ENCODE measurements around the gene DERL2. TPM values are rescaled to one million over a fixed set of nuclear protein-coding genes. Genes with fewer than 3 reads are reported as not detected.

DERL2 gene
- polyA plus RNA-seq (2013), result 49.5 TPM

DNA sequence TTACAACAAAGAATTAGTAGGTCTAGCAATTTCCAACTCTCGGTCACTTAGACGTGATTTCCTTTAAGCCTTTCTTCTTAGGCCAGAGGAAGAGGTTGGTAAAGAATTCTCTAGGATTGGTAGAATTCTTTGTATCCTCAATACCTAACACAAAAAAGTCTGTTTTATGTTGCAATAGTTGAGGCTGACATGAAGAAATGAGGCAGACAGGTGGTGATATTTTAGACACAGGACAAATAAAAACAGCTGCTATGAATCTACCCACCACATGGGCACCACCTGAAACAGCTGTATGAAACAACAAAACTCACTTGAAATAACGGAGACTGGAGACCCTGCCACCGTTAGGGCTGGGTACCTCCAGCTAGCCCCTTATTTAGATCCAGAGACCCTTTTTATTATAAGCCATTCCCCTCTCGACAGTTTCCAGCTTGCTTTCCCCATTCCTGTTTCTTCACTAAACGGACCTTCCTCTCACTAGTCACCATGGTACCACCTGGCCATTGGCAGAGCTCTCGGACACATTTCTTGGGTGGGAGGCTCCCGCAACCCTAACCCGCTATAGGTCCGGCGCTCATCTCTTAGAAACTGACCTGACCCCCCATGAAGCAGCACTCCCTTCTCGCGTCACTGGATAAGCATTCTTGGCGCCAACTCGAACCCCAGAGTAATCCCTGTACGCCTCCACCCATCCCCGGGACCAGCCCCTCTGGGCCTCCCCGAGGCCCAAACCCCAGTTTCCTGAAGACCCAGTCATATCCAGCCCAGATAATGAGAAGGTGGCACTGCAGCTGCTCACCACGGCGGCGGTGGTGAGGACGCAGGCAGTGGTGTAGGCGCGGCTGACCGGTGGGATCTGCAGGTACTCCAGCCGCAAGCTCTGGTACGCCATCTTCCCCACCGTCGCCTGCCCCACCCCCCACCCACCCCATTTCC is at the start of gene DERL2:
Gene DERL2, minus strand, starts transcription at position 909 of the 936 bp plus-strand sequence. Its CDS starts 17 bp downstream, at position 892.
- CTCF ChIA-PET, result interaction anchor here (1.1 to 1.5 kb wide), 4 partner anchors 10 to 98 kb away, joined by 3 to 5 read pairs (median 4); partner anchors contain the start of gene NLRP1
- DNase-seq, result peak in 1 of 3 donors; percentile 50
- Histone ChIP-seq H3K4me1 (ENCODE audit: control extremely low read depth in 1 of 4, control insufficient read depth in 4 of 4, insufficient read depth in 4 of 4, low read length in 3 of 4) (peaks cover 10 to 29% (median 20%) of the 10 kb centered on the region in 4 experiments), H3K27ac (ENCODE audit: insufficient read depth in 1 of 2, low read depth in 1 of 2, low read length in 2 of 2, poor library complexity in 1 of 2, severe bottlenecking in 2 of 2) (peak within 1 kb of the TSS; percentile 97 to 98), H3K36me3 (ENCODE audit: control insufficient read depth in 4 of 4, insufficient read depth in 4 of 4, low read length in 3 of 4) (peaks cover 19 to 49% (median 35%) of the 10 kb centered on the region in 4 experiments), H3K27me3 (replicated peaks in 2 of 5; ENCODE audit: control insufficient read depth in 4 of 5, insufficient read depth in 5 of 5, low read length in 4 of 5) (no peaks in the 10 kb centered on the region), H3K4me3 (ENCODE audit: control insufficient read depth in 1 of 7, extremely low read depth in 1 of 7, insufficient read depth in 4 of 7, low read depth in 2 of 7, low read length in 6 of 7) (peak within 1 kb of the TSS; percentile 58 to 99 (median 97)), H3K9me3 (ENCODE audit: control extremely low read depth in 1 of 5, control insufficient read depth in 4 of 5, insufficient read depth in 2 of 5, low read depth in 1 of 5, low read length in 4 of 5) (no peaks in the 10 kb centered on the region)
- under 1% methylated on average over 14 of the region's 29 CpGs for WGBS (ENCODE audit: insufficient coverage)
- POLR2A ChIA-PET, result interaction anchor here (1.1 to 2.7 kb wide), 6 partner anchors 14 to 98 kb away, joined by 3 to 17 read pairs (median 8); partner anchors contain the start of genes DHX33 and NLRP1

DNA sequence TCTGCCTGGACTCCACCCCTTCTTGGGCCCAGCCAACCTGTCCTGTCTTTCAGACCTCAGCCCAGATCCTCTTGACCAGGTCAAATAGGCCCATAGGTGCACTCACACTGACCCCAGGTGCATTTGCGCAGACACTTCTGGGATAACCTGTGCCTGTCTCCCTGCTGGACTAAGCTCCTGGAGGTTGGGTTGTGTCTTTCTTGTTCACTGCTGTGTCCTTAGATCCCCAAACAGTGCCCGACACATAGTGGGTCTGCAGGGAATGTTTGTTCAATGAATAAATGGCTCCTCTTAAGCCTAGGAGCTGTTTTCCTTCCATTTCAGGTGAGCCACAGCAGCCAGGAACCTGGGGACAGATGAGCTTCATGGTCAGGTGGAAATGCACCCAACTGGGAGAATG is 49.5 kb upstream of the DERL2 start:
- Histone ChIP-seq H3K36me3 (ENCODE audit: control insufficient read depth in 4 of 4, insufficient read depth in 4 of 4, low read length in 3 of 4) (peaks cover 6 to 60% (median 12%) of the 10 kb centered on the region in 4 experiments), H3K27ac (ENCODE audit: insufficient read depth in 1 of 2, low read depth in 1 of 2, low read length in 2 of 2, poor library complexity in 1 of 2, severe bottlenecking in 2 of 2) (no peak overlapping the region), H3K27me3 (replicated peaks in 2 of 5; ENCODE audit: control insufficient read depth in 4 of 5, insufficient read depth in 5 of 5, low read length in 4 of 5) (no peaks in the 10 kb centered on the region), H3K4me3 (ENCODE audit: control insufficient read depth in 1 of 7, extremely low read depth in 1 of 7, insufficient read depth in 4 of 7, low read depth in 2 of 7, low read length in 6 of 7) (no peak overlapping the region), H3K4me1 (ENCODE audit: control extremely low read depth in 1 of 4, control insufficient read depth in 4 of 4, insufficient read depth in 4 of 4, low read length in 3 of 4) (no peaks in the 10 kb centered on the region), H3K9me3 (ENCODE audit: control extremely low read depth in 1 of 5, control insufficient read depth in 4 of 5, insufficient read depth in 2 of 5, low read depth in 1 of 5, low read length in 4 of 5) (no peaks in the 10 kb centered on the region)
- ChIA-PET CTCF (interaction anchor here (1.0 kb wide), 1 partner anchor 9 kb away, joined by 3 read pairs; no protein-coding TSS in a partner anchor), POLR2A (no interaction called here)
- no peak for DNase-seq
- WGBS (ENCODE audit: insufficient coverage), result 100% methylated on average over 1 of the region's 2 CpGs

DNA sequence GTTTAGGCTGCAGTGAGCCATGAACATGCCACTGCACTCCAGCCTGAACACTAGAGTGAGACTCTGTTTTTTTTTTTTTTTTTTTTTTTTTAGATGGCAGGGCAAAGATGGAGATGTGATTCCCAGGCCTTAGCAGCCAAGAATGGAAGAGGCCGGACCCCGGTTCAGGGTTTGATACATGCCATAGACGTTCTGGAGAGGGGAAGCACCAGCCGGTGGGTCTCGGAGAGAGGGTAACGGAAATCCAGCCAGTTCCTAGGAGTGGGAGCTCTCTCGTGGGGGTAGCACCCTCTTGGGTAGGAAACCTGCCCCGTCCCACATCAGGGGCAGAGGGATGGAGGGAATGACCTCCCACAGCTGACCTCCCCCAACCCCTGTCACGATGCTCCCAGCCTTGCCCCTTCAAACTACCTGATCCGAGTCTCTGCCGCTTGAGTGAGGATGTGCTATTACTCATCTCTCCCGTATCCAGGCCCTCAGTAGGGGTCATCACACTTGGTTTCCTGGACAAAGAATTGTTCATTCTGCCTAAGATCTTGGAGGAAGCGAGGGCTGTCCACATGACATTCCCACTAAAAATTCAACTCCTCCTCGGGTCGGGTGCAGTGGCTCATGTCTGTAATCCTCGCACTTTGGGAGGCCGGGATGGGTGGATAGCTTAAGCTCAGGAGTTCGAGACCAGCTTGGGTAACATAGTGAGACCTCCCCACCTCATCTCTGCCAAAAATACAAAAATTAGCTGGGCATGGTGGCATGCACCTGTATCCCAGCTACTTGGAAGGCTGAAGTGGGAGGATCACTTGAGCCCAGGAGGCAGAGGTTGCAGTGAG is 47.7 kb upstream of the DERL2 start:
- Histone ChIP-seq H3K27me3 (replicated peaks in 2 of 5; ENCODE audit: control insufficient read depth in 4 of 5, insufficient read depth in 5 of 5, low read length in 4 of 5) (no peaks in the 10 kb centered on the region), H3K27ac (ENCODE audit: insufficient read depth in 1 of 2, low read depth in 1 of 2, low read length in 2 of 2, poor library complexity in 1 of 2, severe bottlenecking in 2 of 2) (no peak overlapping the region), H3K36me3 (ENCODE audit: control insufficient read depth in 4 of 4, insufficient read depth in 4 of 4, low read length in 3 of 4) (peaks cover 2 to 61% (median 15%) of the 10 kb centered on the region in 4 experiments), H3K4me3 (ENCODE audit: control insufficient read depth in 1 of 7, extremely low read depth in 1 of 7, insufficient read depth in 4 of 7, low read depth in 2 of 7, low read length in 6 of 7) (no peak overlapping the region), H3K4me1 (ENCODE audit: control extremely low read depth in 1 of 4, control insufficient read depth in 4 of 4, insufficient read depth in 4 of 4, low read length in 3 of 4) (no peaks in the 10 kb centered on the region), H3K9me3 (ENCODE audit: control extremely low read depth in 1 of 5, control insufficient read depth in 4 of 5, insufficient read depth in 2 of 5, low read depth in 1 of 5, low read length in 4 of 5) (no peaks in the 10 kb centered on the region)
- WGBS (ENCODE audit: insufficient coverage), result 89% methylated on average over 18 of the region's 18 CpGs
- CTCF ChIA-PET, result no interaction called here
- POLR2A ChIA-PET, result no interaction called here
- DNase-seq, result no peak

DNA sequence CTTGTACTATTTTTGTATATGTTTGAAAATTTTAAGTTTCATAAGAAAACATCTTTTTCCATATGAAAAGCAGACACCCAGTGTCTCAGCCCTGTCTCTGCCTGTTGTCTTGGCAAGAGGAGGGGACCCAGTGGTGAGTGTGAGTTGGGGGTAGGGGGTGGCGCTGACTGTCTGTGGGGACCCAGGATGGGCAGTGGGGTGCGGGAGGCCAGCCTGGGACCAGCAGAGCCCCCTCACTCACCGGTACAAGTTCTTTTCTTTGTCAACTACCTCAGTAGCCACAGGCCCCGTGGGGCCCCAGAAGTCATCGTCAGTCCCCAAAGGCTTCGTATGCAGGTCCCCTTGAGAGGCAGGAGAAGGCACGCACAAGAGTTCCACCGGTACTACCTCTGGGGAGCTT is 46.6 kb upstream of the DERL2 start:
- 93% methylated on average over 6 of the region's 8 CpGs for WGBS (ENCODE audit: insufficient coverage)
- POLR2A ChIA-PET, result no interaction called here
- no peaks in the 10 kb centered on the region for H3K9me3 ChIP-seq (ENCODE audit: control extremely low read depth in 1 of 5, control insufficient read depth in 4 of 5, insufficient read depth in 2 of 5, low read depth in 1 of 5, low read length in 4 of 5)

DNA sequence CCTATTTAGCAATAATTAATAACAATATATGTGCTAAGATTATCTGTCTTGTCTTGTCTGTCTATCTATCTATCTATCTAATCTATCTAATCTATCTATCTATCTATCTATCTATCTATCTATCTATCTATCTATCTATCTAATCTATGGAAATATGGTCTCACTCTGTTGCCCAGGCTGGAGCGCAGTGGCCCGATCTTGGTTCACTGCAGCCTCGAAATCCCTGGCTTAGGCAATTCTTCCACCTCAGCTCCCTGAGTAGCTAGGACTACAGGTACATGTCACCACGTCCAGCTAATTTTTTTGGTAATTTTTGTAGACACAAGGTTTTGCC is 45.1 kb upstream of the DERL2 start:
- DNase-seq, result no peak
- 100% methylated on average over 4 of the region's 4 CpGs for WGBS (ENCODE audit: insufficient coverage)
- Histone ChIP-seq H3K9me3 (ENCODE audit: control extremely low read depth in 1 of 5, control insufficient read depth in 4 of 5, insufficient read depth in 2 of 5, low read depth in 1 of 5, low read length in 4 of 5) (no peaks in the 10 kb centered on the region), H3K4me3 (ENCODE audit: control insufficient read depth in 1 of 7, extremely low read depth in 1 of 7, insufficient read depth in 4 of 7, low read depth in 2 of 7, low read length in 6 of 7) (no peak overlapping the region), H3K27ac (ENCODE audit: insufficient read depth in 1 of 2, low read depth in 1 of 2, low read length in 2 of 2, poor library complexity in 1 of 2, severe bottlenecking in 2 of 2) (no peak overlapping the region), H3K27me3 (replicated peaks in 2 of 5; ENCODE audit: control insufficient read depth in 4 of 5, insufficient read depth in 5 of 5, low read length in 4 of 5) (no peaks in the 10 kb centered on the region), H3K4me1 (ENCODE audit: control extremely low read depth in 1 of 4, control insufficient read depth in 4 of 4, insufficient read depth in 4 of 4, low read length in 3 of 4) (peaks cover 0 to 20% (median 17%) of the 10 kb centered on the region in 4 experiments), H3K36me3 (ENCODE audit: control insufficient read depth in 4 of 4, insufficient read depth in 4 of 4, low read length in 3 of 4) (peaks cover 2 to 49% (median 13%) of the 10 kb centered on the region in 4 experiments)
- ChIA-PET POLR2A (no interaction called here), CTCF (interaction anchor here (0.9 to 1.2 kb wide), 2 partner anchors 8 to 29 kb away, joined by 3 read pairs; no protein-coding TSS in a partner anchor)

More for the DNA sequence above, 46.6 kb upstream of the DERL2 start:
- Histone ChIP-seq H3K4me1 (ENCODE audit: control extremely low read depth in 1 of 4, control insufficient read depth in 4 of 4, insufficient read depth in 4 of 4, low read length in 3 of 4) (peaks cover 0 to 5% (median 3%) of the 10 kb centered on the region in 4 experiments), H3K4me3 (ENCODE audit: control insufficient read depth in 1 of 7, extremely low read depth in 1 of 7, insufficient read depth in 4 of 7, low read depth in 2 of 7, low read length in 6 of 7) (no peak overlapping the region), H3K27ac (ENCODE audit: insufficient read depth in 1 of 2, low read depth in 1 of 2, low read length in 2 of 2, poor library complexity in 1 of 2, severe bottlenecking in 2 of 2) (no peak overlapping the region), H3K27me3 (replicated peaks in 2 of 5; ENCODE audit: control insufficient read depth in 4 of 5, insufficient read depth in 5 of 5, low read length in 4 of 5) (no peaks in the 10 kb centered on the region), H3K36me3 (ENCODE audit: control insufficient read depth in 4 of 4, insufficient read depth in 4 of 4, low read length in 3 of 4) (peaks cover 2 to 60% (median 14%) of the 10 kb centered on the region in 4 experiments)
- no peak for DNase-seq
- CTCF ChIA-PET, result interaction anchor here (0.7 kb wide), 1 partner anchor 34 kb away, joined by 3 read pairs; no protein-coding TSS in a partner anchor

DNA sequence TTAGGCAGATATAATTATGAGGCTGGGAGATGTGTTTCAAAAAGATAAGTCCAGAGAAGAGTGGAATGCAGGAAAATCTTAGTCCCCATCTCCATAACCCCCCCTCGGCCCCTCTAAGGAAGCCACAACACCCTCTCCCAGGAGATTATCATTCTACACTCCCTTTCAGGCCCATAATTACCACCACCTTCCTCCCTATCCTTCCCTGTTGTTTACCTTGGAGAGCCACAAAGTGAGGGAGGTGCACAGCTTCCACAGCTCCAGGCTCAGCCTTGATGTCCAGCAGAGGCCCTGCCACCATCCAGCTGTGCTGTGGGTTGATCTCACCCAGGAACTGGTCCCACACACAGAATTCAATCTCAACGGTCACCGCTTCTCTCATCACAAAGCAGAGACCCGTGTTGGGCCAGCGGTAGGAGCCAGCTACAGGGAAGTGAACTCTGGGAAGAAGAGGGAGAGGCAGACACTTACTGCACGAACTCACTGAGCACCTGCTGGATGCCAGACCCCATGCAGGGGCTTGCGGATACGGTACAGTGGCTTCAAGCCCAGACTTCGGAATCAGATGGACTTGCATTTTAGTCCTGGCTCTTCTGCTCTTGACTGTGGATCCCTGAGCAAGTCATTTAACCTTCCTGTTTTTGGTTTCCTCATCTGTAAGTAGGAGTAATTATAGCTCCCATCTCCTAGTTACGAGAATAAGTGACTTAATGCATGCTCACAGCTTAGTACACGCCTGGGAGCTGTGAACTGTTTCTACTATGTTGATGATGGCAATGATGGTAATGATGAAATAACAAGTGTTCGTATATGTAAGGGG is 44.5 kb upstream of the DERL2 start:
- H3K27ac ChIP-seq (ENCODE audit: insufficient read depth in 1 of 2, low read depth in 1 of 2, low read length in 2 of 2, poor library complexity in 1 of 2, severe bottlenecking in 2 of 2), result no peak overlapping the region
- no peaks in the 10 kb centered on the region for H3K27me3 ChIP-seq (replicated peaks in 2 of 5; ENCODE audit: control insufficient read depth in 4 of 5, insufficient read depth in 5 of 5, low read length in 4 of 5)
- H3K4me3 ChIP-seq (ENCODE audit: control insufficient read depth in 1 of 7, extremely low read depth in 1 of 7, insufficient read depth in 4 of 7, low read depth in 2 of 7, low read length in 6 of 7), result no peak overlapping the region
- no peak for DNase-seq
- CTCF ChIA-PET, result interaction anchor here (0.9 to 1.2 kb wide), 2 partner anchors 9 to 29 kb away, joined by 3 read pairs; no protein-coding TSS in a partner anchor
- peaks cover 2 to 47% (median 12%) of the 10 kb centered on the region in 4 experiments for H3K36me3 ChIP-seq (ENCODE audit: control insufficient read depth in 4 of 4, insufficient read depth in 4 of 4, low read length in 3 of 4)
- peaks cover 0 to 20% (median 17%) of the 10 kb centered on the region in 4 experiments for H3K4me1 ChIP-seq (ENCODE audit: control extremely low read depth in 1 of 4, control insufficient read depth in 4 of 4, insufficient read depth in 4 of 4, low read length in 3 of 4)
- no peaks in the 10 kb centered on the region for H3K9me3 ChIP-seq (ENCODE audit: control extremely low read depth in 1 of 5, control insufficient read depth in 4 of 5, insufficient read depth in 2 of 5, low read depth in 1 of 5, low read length in 4 of 5)
- POLR2A ChIA-PET, result interaction anchor here (0.6 kb wide), 1 partner anchor 112 kb away, joined by 7 read pairs; no protein-coding TSS in a partner anchor
- WGBS (ENCODE audit: insufficient coverage), result 95% methylated on average over 8 of the region's 12 CpGs

All from common myeloid progenitor, CD34-positive (primary cell).